Caco-2 (cell line): ENCODE measurements around the gene C14orf119. TPM values are rescaled to one million over a fixed set of nuclear protein-coding genes. Genes with fewer than 3 reads are reported as not detected.

ENCODE experiments used
- BruUV-seq: library from RNA; stranded (reverse); fragments of 400-500 nt; replicated peaks from 2 replicates; lab custom pipeline; 2021; lab: Mats Ljungman, UMichigan
- CTCF ChIA-PET: fragments of 300-600 bp; sonication (Branson Sonifier 250); formaldehyde crosslinking; loops from one replicate; lab custom pipeline; 2022; ENCODE audit warnings: antibody characterized with exemption; lab: Charles Lee
- POLR2A ChIA-PET: fragments of 300-600 bp; sonication (Branson Sonifier 250); formaldehyde crosslinking; loops from one replicate; lab custom pipeline; 2022; ENCODE audit warnings: antibody characterized with exemption; lab: Charles Lee
- DNase-seq, 2 experiments: peaks; one replicate each; pipeline versions ENCODE4 v3.0.0 to v3.0.0-alpha.2; 2020 to 2022
- H3K27me3 ChIP-seq: replicated peaks from 2 replicates; pipeline ENCODE4 v1.6.0; 2011; ENCODE audit warnings: low read length; ENCODE audit not compliant: control insufficient read depth, insufficient read depth
- H3K36me3 ChIP-seq: 2 replicates; pipeline ENCODE4 v1.5.1; 2011; ENCODE audit warnings: low read length; ENCODE audit not compliant: control insufficient read depth, insufficient read depth
- H3K4me1 ChIP-seq: fragments of 250-450 bp; sonication (Bioruptor Pico); 2 replicates; pipeline ENCODE4 v1.5.1; 2020; ENCODE audit warnings: mild to moderate bottlenecking
- H3K4me3 ChIP-seq: 2 replicates; pipeline ENCODE4 v1.5.1; 2011; ENCODE audit warnings: low read depth, mild to moderate bottlenecking, control low read depth, low read length
- H3K9me3 ChIP-seq: fragments of 250-450 bp; sonication (Bioruptor Pico); 2 replicates; pipeline ENCODE4 v1.5.1; 2020; ENCODE audit warnings: mild to moderate bottlenecking, moderate library complexity
- H3K27ac Mint-ChIP-seq: one replicate; pipeline ENCODE4 v1.8.0; 2022; ENCODE audit warnings: mixed read lengths; ENCODE audit not compliant: unreplicated experiment
- H3K27me3 Mint-ChIP-seq: one replicate; pipeline ENCODE4 v1.8.0; 2022; ENCODE audit warnings: mixed read lengths; ENCODE audit not compliant: insufficient read depth, unreplicated experiment
- H3K36me3 Mint-ChIP-seq: one replicate; pipeline ENCODE4 v1.8.0; 2022; ENCODE audit warnings: mild to moderate bottlenecking, mixed read lengths; ENCODE audit not compliant: insufficient read depth, unreplicated experiment
- H3K4me1 Mint-ChIP-seq: one replicate; pipeline ENCODE4 v1.8.0; 2022; ENCODE audit warnings: low read depth, mixed read lengths; ENCODE audit not compliant: unreplicated experiment
- H3K4me3 Mint-ChIP-seq: one replicate; pipeline ENCODE4 v1.8.0; 2022; ENCODE audit warnings: mild to moderate bottlenecking, moderate library complexity, mixed read lengths; ENCODE audit not compliant: unreplicated experiment
- H3K9me3 Mint-ChIP-seq: one replicate; pipeline ENCODE4 v1.8.0; 2022; ENCODE audit warnings: mixed read lengths; ENCODE audit not compliant: unreplicated experiment
- intact Hi-C: fragments of 100-400 bp; cut with micrococcal nuclease; formaldehyde crosslinking; loops from one replicate; pipeline ENCODE4 v1.10.0; 2022; ENCODE audit not compliant: unreplicated experiment
- total RNA-seq: library from RNA; stranded (reverse); gene quantifications from 2 replicates; pipeline ENCODE4 v1.2.3, GENCODE V29; 2022
- TF ChIP-seq, protein P1 (sequence below), 2 experiments: fragments of 200-600 bp in 1 of 2; IDR thresholded peaks; 1 replicate in 1 of 2; 2 replicates in 1 of 2; pipeline versions ENCODE4 v1.5.1 to v1.8.0; 2011 to 2022; ENCODE audit warnings: antibody characterized with exemption in 1 of 2, control low read depth in 1 of 2, inconsistent platforms in 1 of 2, low read depth in 1 of 2, low read length in 1 of 2, mild to moderate bottlenecking in 1 of 2, moderate library complexity in 1 of 2; ENCODE audit not compliant: insufficient read depth in 1 of 2, severe bottlenecking in 1 of 2, unreplicated experiment in 1 of 2

Gene C14orf119
- total RNA-seq, 1 experiment from 2014 or later, result 52.0 TPM

DNA sequence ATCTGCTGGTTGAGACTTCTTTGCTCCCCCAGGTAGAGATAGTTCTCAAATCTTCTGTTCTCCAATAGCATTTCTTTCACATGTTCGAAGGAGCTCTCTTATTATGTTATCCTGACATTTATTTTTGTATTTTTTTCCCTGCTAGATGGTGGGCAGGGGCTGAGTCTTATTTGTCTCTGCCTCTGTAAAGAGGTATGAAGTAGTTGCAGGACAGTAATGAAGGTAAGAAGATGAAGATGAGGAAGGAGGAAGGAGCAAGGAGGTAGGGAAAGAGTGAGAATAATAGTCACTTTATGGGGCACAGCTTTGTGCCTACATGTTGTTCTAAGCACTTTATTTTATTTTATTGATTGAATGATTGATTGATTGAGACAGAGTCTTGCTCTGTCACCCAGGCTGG is 14.5 kb downstream of the C14orf119 start:
- no TSS peak for BruUV-seq

DNA sequence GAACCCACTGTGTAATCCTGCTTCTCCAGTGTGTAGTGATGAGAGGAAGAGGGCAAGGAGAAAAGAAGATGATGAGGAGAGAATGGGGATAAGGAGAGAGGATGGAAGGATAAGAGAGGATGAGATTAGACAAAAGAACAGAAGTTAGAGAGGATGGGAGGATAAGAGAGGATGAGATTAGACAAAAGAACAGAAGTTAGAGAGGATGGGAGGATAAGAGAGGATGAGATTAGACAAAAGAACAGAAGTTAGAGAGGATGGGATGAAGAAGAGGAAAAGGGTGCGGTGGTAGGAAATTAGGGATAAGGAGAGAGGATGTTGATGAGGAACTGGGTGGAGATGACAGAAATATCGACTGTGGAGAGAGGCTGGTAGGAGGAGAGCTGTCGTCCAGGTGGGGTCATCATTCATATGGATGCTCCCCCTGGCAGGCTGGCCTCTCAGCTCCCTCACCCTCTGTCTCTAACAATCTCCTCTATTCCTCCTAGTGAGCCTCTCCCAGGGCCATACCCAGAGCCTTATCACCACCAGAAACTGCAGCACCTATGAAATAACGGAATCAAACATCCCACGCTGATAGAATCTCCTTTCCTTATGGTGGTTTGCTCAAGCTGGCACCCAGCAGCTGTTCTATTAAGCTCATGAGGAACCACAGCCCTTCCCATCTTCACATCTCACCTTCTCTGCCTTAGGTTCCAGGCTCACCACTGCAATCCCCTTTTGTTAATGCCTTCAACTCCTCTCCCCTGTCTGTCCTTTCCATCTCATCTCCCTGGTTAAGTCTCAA is 15.5 kb downstream of the C14orf119 start:
- no peak for DNase-seq
- no peak overlapping the region for H3K4me3 ChIP-seq
- no peaks in the 10 kb centered on the region for H3K4me1 Mint-ChIP-seq
- H3K27me3 Mint-ChIP-seq, result no peaks in the 10 kb centered on the region
- H3K27me3 ChIP-seq, result no peaks in the 10 kb centered on the region
- H3K4me1 ChIP-seq, result no peaks in the 10 kb centered on the region
- no TSS peak for BruUV-seq
- H3K36me3 ChIP-seq, result no peaks in the 10 kb centered on the region
- H3K9me3 ChIP-seq, result no peaks in the 10 kb centered on the region
- POLR2A ChIA-PET, result interaction anchor here (0.8 kb wide), 1 partner anchor 16 kb away, joined by 3 read pairs; the partner anchor contains the start of genes ACIN1 and C14orf119
- H3K9me3 Mint-ChIP-seq, result no peaks in the 10 kb centered on the region
- intact Hi-C loops, result no loop called here
- CTCF ChIA-PET, result interaction anchor here (0.6 to 3.0 kb wide), 4 partner anchors 9 to 145 kb away, joined by 4 to 24 read pairs (median 7); no protein-coding TSS in a partner anchor
- H3K27ac Mint-ChIP-seq, result no peak overlapping the region
- no peak overlapping the region for H3K4me3 Mint-ChIP-seq
- no peaks in the 10 kb centered on the region for H3K36me3 Mint-ChIP-seq
- TF ChIP-seq, protein P1, sequence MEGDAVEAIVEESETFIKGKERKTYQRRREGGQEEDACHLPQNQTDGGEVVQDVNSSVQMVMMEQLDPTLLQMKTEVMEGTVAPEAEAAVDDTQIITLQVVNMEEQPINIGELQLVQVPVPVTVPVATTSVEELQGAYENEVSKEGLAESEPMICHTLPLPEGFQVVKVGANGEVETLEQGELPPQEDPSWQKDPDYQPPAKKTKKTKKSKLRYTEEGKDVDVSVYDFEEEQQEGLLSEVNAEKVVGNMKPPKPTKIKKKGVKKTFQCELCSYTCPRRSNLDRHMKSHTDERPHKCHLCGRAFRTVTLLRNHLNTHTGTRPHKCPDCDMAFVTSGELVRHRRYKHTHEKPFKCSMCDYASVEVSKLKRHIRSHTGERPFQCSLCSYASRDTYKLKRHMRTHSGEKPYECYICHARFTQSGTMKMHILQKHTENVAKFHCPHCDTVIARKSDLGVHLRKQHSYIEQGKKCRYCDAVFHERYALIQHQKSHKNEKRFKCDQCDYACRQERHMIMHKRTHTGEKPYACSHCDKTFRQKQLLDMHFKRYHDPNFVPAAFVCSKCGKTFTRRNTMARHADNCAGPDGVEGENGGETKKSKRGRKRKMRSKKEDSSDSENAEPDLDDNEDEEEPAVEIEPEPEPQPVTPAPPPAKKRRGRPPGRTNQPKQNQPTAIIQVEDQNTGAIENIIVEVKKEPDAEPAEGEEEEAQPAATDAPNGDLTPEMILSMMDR (IDR thresholded peaks at IDR 0.05; ENCODE audit: insufficient read depth in 1 of 2, low read depth in 1 of 2, low read length in 1 of 2, severe bottlenecking in 1 of 2, unreplicated experiment in 1 of 2), result no peak

More for the DNA sequence above, 14.5 kb downstream of the C14orf119 start:
- Mint-ChIP-seq H3K36me3 (no peaks in the 10 kb centered on the region), H3K27ac (no peak overlapping the region), H3K9me3 (no peaks in the 10 kb centered on the region), H3K4me1 (peaks cover under 1% of the 10 kb centered on the region), H3K27me3 (no peaks in the 10 kb centered on the region), H3K4me3 (no peak overlapping the region)
- Histone ChIP-seq H3K36me3 (no peaks in the 10 kb centered on the region), H3K27me3 (no peaks in the 10 kb centered on the region), H3K9me3 (no peaks in the 10 kb centered on the region), H3K4me3 (no peak overlapping the region), H3K4me1 (no peaks in the 10 kb centered on the region)
- intact Hi-C loops, result loop anchor here (1.0 to 2.0 kb wide), 4 partner anchors 33 to 115 kb away; no protein-coding TSS in a partner anchor
- TF ChIP-seq, protein P1 (IDR thresholded peaks at IDR 0.05; ENCODE audit: insufficient read depth in 1 of 2, low read depth in 1 of 2, low read length in 1 of 2, severe bottlenecking in 1 of 2, unreplicated experiment in 1 of 2), result no peak
- ChIA-PET CTCF (interaction anchor here (1.2 to 2.2 kb wide), 5 partner anchors 11 to 123 kb away, joined by 4 to 35 read pairs (median 6); no protein-coding TSS in a partner anchor), POLR2A (interaction anchor here (0.8 to 1.2 kb wide), 2 partner anchors 15 to 38 kb away, joined by 3 read pairs; partner anchors contain the start of genes ACIN1 and C14orf119)
- no peak for DNase-seq

DNA sequence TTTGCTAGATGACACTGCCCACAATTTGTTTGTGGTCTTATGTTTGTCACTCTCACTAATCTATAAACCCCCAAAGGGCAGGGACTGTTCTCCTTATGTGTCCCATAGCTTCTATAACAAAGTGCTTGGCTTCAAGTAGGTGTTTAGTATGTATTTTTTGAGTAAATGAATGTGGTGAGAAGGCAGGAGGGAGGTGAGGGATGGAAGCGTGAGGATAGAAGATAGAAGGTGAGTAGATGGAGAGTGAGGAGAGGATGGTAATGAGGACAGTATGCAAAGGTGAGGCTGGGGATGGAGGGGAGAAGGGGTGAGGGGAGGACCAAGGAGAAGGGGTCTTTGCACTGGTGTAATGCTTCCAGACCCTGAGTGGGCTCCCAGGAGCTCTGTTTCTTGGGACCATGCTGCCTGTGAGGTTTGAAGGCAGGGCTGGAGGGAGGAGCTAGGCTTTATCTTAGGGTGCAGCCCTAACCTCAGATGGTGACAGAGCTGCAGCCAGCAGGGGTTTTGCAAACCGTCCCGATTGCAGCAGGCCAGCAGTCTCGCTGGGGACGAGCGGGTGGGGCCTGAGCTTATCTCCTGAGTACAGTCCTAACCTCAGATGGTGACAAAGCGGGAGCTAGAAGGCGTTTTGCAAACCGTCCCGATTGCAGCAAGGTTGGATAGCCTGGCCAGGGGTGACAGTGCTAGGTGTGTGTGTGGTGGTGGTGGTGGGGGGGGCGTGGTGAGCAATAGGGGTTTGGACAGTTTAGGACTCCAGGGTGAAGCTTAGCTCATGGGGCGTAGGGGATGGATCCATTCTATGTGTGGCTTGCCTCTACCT is 17.3 kb downstream of the C14orf119 start:
- H3K27me3 ChIP-seq, result no peaks in the 10 kb centered on the region
- TF ChIP-seq, protein P1 (IDR thresholded peaks at IDR 0.05; ENCODE audit: insufficient read depth in 1 of 2, low read depth in 1 of 2, low read length in 1 of 2, severe bottlenecking in 1 of 2, unreplicated experiment in 1 of 2), result no peak
- no peaks in the 10 kb centered on the region for H3K9me3 Mint-ChIP-seq
- H3K36me3 ChIP-seq, result no peaks in the 10 kb centered on the region
- H3K36me3 Mint-ChIP-seq, result no peaks in the 10 kb centered on the region
- no peaks in the 10 kb centered on the region for H3K4me1 ChIP-seq
- H3K4me1 Mint-ChIP-seq, result no peaks in the 10 kb centered on the region
- BruUV-seq, result no TSS peak
- peak in 1 of 2 experiments; percentile 25 for DNase-seq
- H3K4me3 Mint-ChIP-seq, result no peak overlapping the region
- no peak overlapping the region for H3K27ac Mint-ChIP-seq
- ChIA-PET POLR2A (interaction anchor here (1.2 kb wide), 1 partner anchor 17 kb away, joined by 7 read pairs; the partner anchor contains the start of gene C14orf119), CTCF (interaction anchor here (0.6 to 3.0 kb wide), 7 partner anchors 8 to 373 kb away, joined by 3 to 24 read pairs (median 6); partner anchors contain the start of genes ACIN1 and C14orf119)
- H3K9me3 ChIP-seq, result no peaks in the 10 kb centered on the region
- intact Hi-C loops, result no loop called here
- no peaks in the 10 kb centered on the region for H3K27me3 Mint-ChIP-seq
- H3K4me3 ChIP-seq, result no peak overlapping the region
